Measurements from ENCODE around the gene LBHD1. TPM values are rescaled to one million over a fixed set of nuclear protein-coding genes. Genes with fewer than 3 reads are reported as not detected.
"Not testable (repeated sequence)": the region's sequence is repeated elsewhere in the genome, so short reads cannot be mapped to it uniquely, and the experiment has no call there.

The LBHD1 gene
- total RNA-seq, 1 experiment from 2014 or later, result 10.4 TPM

DNA sequence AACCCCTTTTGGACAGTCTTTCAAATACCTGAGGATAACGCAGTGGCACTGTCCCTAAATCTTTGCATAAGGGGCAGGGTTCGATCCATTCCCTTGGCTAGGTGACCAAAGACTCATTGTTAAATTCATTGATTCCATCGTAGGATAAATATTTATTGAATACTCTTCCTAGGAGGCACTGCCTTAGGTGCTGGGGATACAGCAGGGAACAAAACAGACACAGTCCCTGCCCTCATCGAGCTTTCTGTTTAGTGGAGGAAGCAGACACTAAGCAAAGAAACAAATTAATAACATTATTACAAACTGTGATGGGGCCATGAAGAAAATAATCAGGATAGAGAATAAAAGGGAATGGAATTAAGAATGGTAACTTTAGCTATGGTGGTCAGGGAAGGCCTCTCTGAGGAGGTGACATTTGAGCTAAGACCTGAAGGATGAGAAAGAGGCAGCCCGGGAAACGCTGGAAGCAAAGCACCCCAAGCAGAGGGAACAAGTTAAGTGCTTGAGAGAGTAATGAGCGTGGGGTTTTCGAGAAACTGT, 51.0 kb downstream of the LBHD1 start:
- peak overlapping the region; percentile 95 to 98 (median 96) for H3K27ac Mint-ChIP-seq

DNA sequence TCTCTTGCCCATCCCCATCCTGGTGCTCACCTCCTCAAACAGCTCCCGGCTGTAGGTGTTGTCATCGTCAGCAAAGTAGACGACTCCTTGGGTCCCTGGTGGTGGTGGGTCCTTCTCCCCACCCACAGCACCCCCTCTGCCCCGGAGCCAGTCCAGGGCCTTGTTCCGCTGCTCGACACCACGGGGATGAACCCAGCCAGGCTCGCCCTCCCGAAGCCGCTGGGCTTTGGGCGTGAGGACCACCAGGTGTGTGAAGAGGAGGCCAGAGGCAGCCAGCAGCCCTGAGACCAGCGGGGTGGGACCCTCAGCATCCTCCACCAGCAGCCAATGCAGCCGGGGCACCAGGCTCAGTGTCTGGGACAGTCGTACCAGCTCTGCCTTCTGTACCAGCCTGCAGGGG, 55.1 kb downstream of the LBHD1 start:
- H3K4me2 ChIP-seq (ENCODE audit: insufficient read depth, insufficient read length, low read length); H2BK120ac ChIP-seq (ENCODE audit: low read depth, low read length, poor library complexity, severe bottlenecking); H4K8ac ChIP-seq (replicated peaks; ENCODE audit: insufficient read length, low read depth, low read length); H2BK15ac ChIP-seq (ENCODE audit: low read depth, low read length); H4K91ac ChIP-seq (ENCODE audit: insufficient read length, low read depth, low read length); H4K20me1 ChIP-seq (ENCODE audit: control insufficient read depth, insufficient read depth, insufficient read length); H3K27me3 Mint-ChIP-seq (ENCODE audit: low read depth); H3K27me3 ChIP-seq (ENCODE audit: insufficient read depth, low read length); H3K79me2 ChIP-seq (ENCODE audit: insufficient read depth, low read length); H2BK5ac ChIP-seq (ENCODE audit: insufficient read length, low read length); H3K23ac ChIP-seq (ENCODE audit: insufficient read length, low read depth, low read length); H3K4ac ChIP-seq (ENCODE audit: low read depth, low read length); H3K56ac ChIP-seq (ENCODE audit: insufficient read length, low read depth, low read length); H3K14ac ChIP-seq (ENCODE audit: insufficient read depth, low read length); H3K4me3 Mint-ChIP-seq; H2AFZ ChIP-seq (ENCODE audit: low read length); H2BK12ac ChIP-seq (ENCODE audit: insufficient read length, low read depth, low read length); H3K27ac ChIP-seq (ENCODE audit: insufficient read length, low read depth, low read length); H3K9me3 ChIP-seq (ENCODE audit: control insufficient read depth, low read depth, low read length); DNase-seq; H3K9me3 Mint-ChIP-seq; H3T11ph ChIP-seq (ENCODE audit: low read length); H3K9ac ChIP-seq (ENCODE audit: extremely low read depth, insufficient read length, low read length); H2AK5ac ChIP-seq (ENCODE audit: insufficient read length, low read length); H4K5ac ChIP-seq (ENCODE audit: insufficient read length, low read depth, low read length); H3K18ac ChIP-seq (ENCODE audit: insufficient read length, low read depth, low read length); H2BK20ac ChIP-seq (ENCODE audit: low read depth, low read length, poor library complexity, severe bottlenecking); H3K79me1 ChIP-seq (ENCODE audit: insufficient read depth, low read depth, low read length, poor library complexity, severe bottlenecking); H3K4me1 ChIP-seq (ENCODE audit: insufficient read depth, low read length): not testable (repeated sequence)
- peaks cover 13% of the 10 kb centered on the region for H3K23me2 ChIP-seq (ENCODE audit: insufficient read length, low read depth, low read length, poor library complexity, severe bottlenecking)
- H3K27ac Mint-ChIP-seq, result 0 out of 7 replicates have a peak overlapping the region, but pooled peaks of 1 of the 3 experiments have one; percentile 22
- no CpG with 5 or more reads among the region's 14 CpGs for WGBS (ENCODE audit: extremely low coverage, insufficient read length, low lambda C conversion rate)
- H3K4me1 Mint-ChIP-seq, result peaks cover 20 to 29% of the 10 kb centered on the region in 2 experiments
- peaks cover 2 to 20% (median 19%) of the 10 kb centered on the region in 3 experiments; a peak in 6 of 7 replicates for H3K36me3 Mint-ChIP-seq (ENCODE audit: insufficient read depth in 1 of 3, low read depth in 3 of 3)

More for the DNA sequence above, 51.0 kb downstream of the LBHD1 start:
- H3K9me3 ChIP-seq (ENCODE audit: control insufficient read depth, low read depth, low read length), result no peaks in the 10 kb centered on the region
- H2BK120ac ChIP-seq (ENCODE audit: low read depth, low read length, poor library complexity, severe bottlenecking), result no peak overlapping the region
- Mint-ChIP-seq H3K4me1 (peaks cover 17 to 19% of the 10 kb centered on the region in 2 experiments), H3K36me3 (ENCODE audit: insufficient read depth in 1 of 3, low read depth in 3 of 3) (peaks cover 13 to 39% (median 38%) of the 10 kb centered on the region in 3 experiments; a peak in 6 of 7 replicates), H3K9me3 (no peaks in the 10 kb centered on the region), H3K27me3 (ENCODE audit: low read depth) (no peaks in the 10 kb centered on the region), H3K4me3 (peak overlapping the region; percentile 95 to 98)
- no peak overlapping the region for H3K4ac ChIP-seq (ENCODE audit: low read depth, low read length)
- H2BK15ac ChIP-seq (ENCODE audit: low read depth, low read length), result no peak overlapping the region
- no peak overlapping the region for H4K5ac ChIP-seq (ENCODE audit: insufficient read length, low read depth, low read length)
- peak overlapping the region; percentile 93 for H3K23ac ChIP-seq (ENCODE audit: insufficient read length, low read depth, low read length)
- H4K8ac ChIP-seq (replicated peaks; ENCODE audit: insufficient read length, low read depth, low read length), result no peak overlapping the region
- no peak overlapping the region for H2BK5ac ChIP-seq (ENCODE audit: insufficient read length, low read length)
- no peak for DNase-seq
- TF ChIP-seq, protein P1, sequence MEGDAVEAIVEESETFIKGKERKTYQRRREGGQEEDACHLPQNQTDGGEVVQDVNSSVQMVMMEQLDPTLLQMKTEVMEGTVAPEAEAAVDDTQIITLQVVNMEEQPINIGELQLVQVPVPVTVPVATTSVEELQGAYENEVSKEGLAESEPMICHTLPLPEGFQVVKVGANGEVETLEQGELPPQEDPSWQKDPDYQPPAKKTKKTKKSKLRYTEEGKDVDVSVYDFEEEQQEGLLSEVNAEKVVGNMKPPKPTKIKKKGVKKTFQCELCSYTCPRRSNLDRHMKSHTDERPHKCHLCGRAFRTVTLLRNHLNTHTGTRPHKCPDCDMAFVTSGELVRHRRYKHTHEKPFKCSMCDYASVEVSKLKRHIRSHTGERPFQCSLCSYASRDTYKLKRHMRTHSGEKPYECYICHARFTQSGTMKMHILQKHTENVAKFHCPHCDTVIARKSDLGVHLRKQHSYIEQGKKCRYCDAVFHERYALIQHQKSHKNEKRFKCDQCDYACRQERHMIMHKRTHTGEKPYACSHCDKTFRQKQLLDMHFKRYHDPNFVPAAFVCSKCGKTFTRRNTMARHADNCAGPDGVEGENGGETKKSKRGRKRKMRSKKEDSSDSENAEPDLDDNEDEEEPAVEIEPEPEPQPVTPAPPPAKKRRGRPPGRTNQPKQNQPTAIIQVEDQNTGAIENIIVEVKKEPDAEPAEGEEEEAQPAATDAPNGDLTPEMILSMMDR (conservative IDR thresholded peaks at IDR 0.05), result no peak
- peak overlapping the region; percentile 87 for H3K18ac ChIP-seq (ENCODE audit: insufficient read length, low read depth, low read length)
- H3K56ac ChIP-seq (ENCODE audit: insufficient read length, low read depth, low read length), result no peak overlapping the region
- H2AK5ac ChIP-seq (ENCODE audit: insufficient read length, low read length), result no peak overlapping the region
- no peaks in the 10 kb centered on the region; the same call in 1 of the 2 replicates for H3K79me2 ChIP-seq (ENCODE audit: insufficient read depth, low read length)
- H3K4me2 ChIP-seq (ENCODE audit: insufficient read depth, insufficient read length, low read length), result peak overlapping the region; percentile 98
- H4K91ac ChIP-seq (ENCODE audit: insufficient read length, low read depth, low read length), result no peak overlapping the region
- no peaks in the 10 kb centered on the region for H3K79me1 ChIP-seq (ENCODE audit: insufficient read depth, low read depth, low read length, poor library complexity, severe bottlenecking)
- no peak overlapping the region for H2AFZ ChIP-seq (ENCODE audit: low read length)
- peak overlapping the region; percentile 83 for H3K14ac ChIP-seq (ENCODE audit: insufficient read depth, low read length)
- H3K23me2 ChIP-seq (ENCODE audit: insufficient read length, low read depth, low read length, poor library complexity, severe bottlenecking), result peaks cover 8% of the 10 kb centered on the region
- H2BK20ac ChIP-seq (ENCODE audit: low read depth, low read length, poor library complexity, severe bottlenecking), result no peak overlapping the region
- no CpG with 5 or more reads among the region's 8 CpGs for WGBS (ENCODE audit: extremely low coverage, insufficient read length, low lambda C conversion rate)
- H3T11ph ChIP-seq (ENCODE audit: low read length), result no peak overlapping the region
- H3K4me1 ChIP-seq (ENCODE audit: insufficient read depth, low read length), result peaks cover 2% of the 10 kb centered on the region; the same call in 1 of the 2 replicates
- no peak overlapping the region for H2BK12ac ChIP-seq (ENCODE audit: insufficient read length, low read depth, low read length)
- no peaks in the 10 kb centered on the region for H3K27me3 ChIP-seq (ENCODE audit: insufficient read depth, low read length)
- no peaks in the 10 kb centered on the region for H4K20me1 ChIP-seq (ENCODE audit: control insufficient read depth, insufficient read depth, insufficient read length)
- H3K9ac ChIP-seq (ENCODE audit: extremely low read depth, insufficient read length, low read length), result peak overlapping the region; percentile 85
- no peak overlapping the region for H3K27ac ChIP-seq (ENCODE audit: insufficient read length, low read depth, low read length)

Measured in H9 (cell line).